Activated B cell treated with CpG ODN at 0.5 μM for 24 hours (primary cell): ENCODE measurements around the gene PHACTR1. TPM values are rescaled to one million over a fixed set of nuclear protein-coding genes. Genes with fewer than 3 reads are reported as not detected.

Experiments used
- ATAC-seq: fragments of 200-7000 bp; cut with Tn5 transposase; one replicate; pipeline ENCODE4 v1.10.0; 2021; ENCODE audit warnings: low read depth, mild to moderate bottlenecking, moderate library complexity
- CTCF ChIA-PET: fragments of 350-600 bp; sonication (Branson Sonifier 250); formaldehyde crosslinking; loops from one replicate; lab custom pipeline; 2021; ENCODE audit warnings: antibody characterized with exemption; lab: Charles Lee
- POLR2A ChIA-PET: fragments of 350-600 bp; sonication (Branson Sonifier 250); formaldehyde crosslinking; loops from one replicate; lab custom pipeline; 2021; ENCODE audit warnings: antibody characterized with exemption; lab: Charles Lee
- DNase-seq: peaks from one replicate; pipeline ENCODE4 v3.0.0; 2022
- H3K27ac Mint-ChIP-seq: one replicate; pipeline ENCODE4 v1.8.0; 2020; ENCODE audit warnings: mixed read lengths
- H3K27me3 Mint-ChIP-seq: one replicate; pipeline ENCODE4 v1.8.0; 2021; ENCODE audit warnings: mixed read lengths
- H3K36me3 Mint-ChIP-seq: one replicate; pipeline ENCODE4 v1.8.0; 2021; ENCODE audit warnings: low read depth, mixed read lengths
- H3K4me1 Mint-ChIP-seq: one replicate; pipeline ENCODE4 v1.8.0; 2021; ENCODE audit warnings: mixed read lengths
- H3K4me3 Mint-ChIP-seq: one replicate; pipeline ENCODE4 v1.8.0; 2020; ENCODE audit warnings: mild to moderate bottlenecking, mixed read lengths
- H3K9me3 Mint-ChIP-seq: one replicate; pipeline ENCODE4 v1.8.0; 2020; ENCODE audit warnings: mixed read lengths
- CTCF ChIP-seq: fragments of 200-600 bp; IDR thresholded peaks from one replicate; pipeline ENCODE4 v1.8.0; 2022; ENCODE audit warnings: antibody characterized with exemption, mild to moderate bottlenecking
- intact Hi-C: fragments of 100-400 bp; cut with micrococcal nuclease; formaldehyde crosslinking; loops from one replicate; pipeline ENCODE4 v1.15.1; 2024
- total RNA-seq: library from RNA; stranded (reverse); gene quantifications from 2 replicates; pipeline ENCODE4 v1.2.3, GENCODE V29; 2022

Gene PHACTR1
- total RNA-seq, 1 donor from 2014 or later: 115 TPM

- intact Hi-C loops: loop anchor here (10.0 kb wide), 1 partner anchor 819 kb away; no protein-coding TSS in a partner anchor
- no peak for TF ChIP-seq CTCF
- peaks cover 78% of the 10 kb centered on the region for H3K4me1 Mint-ChIP-seq
- H3K36me3 Mint-ChIP-seq: peaks cover 68% of the 10 kb centered on the region
- no peaks in the 10 kb centered on the region for H3K9me3 Mint-ChIP-seq
- CTCF ChIA-PET: interaction anchor here (1.3 to 2.5 kb wide), 5 partner anchors 12 to 80 kb away, joined by 3 to 23 read pairs (median 3); no protein-coding TSS in a partner anchor
- peak overlapping the region; percentile 95 for H3K4me3 Mint-ChIP-seq
- peak overlapping the region; percentile 96 for H3K27ac Mint-ChIP-seq
- ATAC-seq: no peak
- POLR2A ChIA-PET: interaction anchor here (0.6 to 7.3 kb wide), 12 partner anchors 11 to 339 kb away, joined by 3 to 101 read pairs (median 13); partner anchors contain the start of genes NOL7, SIRT5 and TBC1D7
- DNase-seq: no peak
- H3K27me3 Mint-ChIP-seq: no peaks in the 10 kb centered on the region
These were observed 558.9 kb downstream of the PHACTR1 start for GRCh38 chr6:13275435-13275989.

DNA sequence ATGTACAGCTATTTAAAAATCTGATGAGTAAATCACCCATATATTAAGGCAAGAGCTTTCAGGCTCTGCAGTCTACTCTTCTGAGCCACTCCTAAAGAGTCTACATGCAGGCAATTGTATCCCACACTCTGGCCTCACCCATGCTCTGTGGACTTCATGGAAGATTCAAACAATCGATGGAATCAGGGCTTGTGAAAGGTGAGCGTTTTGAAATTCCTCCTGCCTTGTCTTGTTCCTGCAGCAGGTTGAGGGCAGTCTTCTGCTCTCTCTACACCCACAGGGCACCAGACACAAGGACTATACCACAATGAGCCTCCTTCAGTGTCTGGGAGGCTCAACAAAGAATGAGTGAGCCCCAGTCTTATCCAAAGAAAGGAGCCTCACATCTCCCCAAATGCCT is 560.7 kb downstream of the PHACTR1 start:
- H3K27me3 Mint-ChIP-seq: no peaks in the 10 kb centered on the region
- H3K4me1 Mint-ChIP-seq: peaks cover 74% of the 10 kb centered on the region
- H3K27ac Mint-ChIP-seq: peak overlapping the region; percentile 77
- TF ChIP-seq CTCF: no peak
- H3K36me3 Mint-ChIP-seq: peaks cover 82% of the 10 kb centered on the region
- H3K4me3 Mint-ChIP-seq: peak overlapping the region; percentile 58
- ATAC-seq (no peak), DNase-seq (no peak)
- intact Hi-C loops: loop anchor here (10.0 kb wide), 1 partner anchor 818 kb away; no protein-coding TSS in a partner anchor
- no peaks in the 10 kb centered on the region for H3K9me3 Mint-ChIP-seq
- CTCF ChIA-PET: interaction anchor here (0.9 to 4.3 kb wide), 6 partner anchors 18 to 364 kb away, joined by 3 to 57 read pairs (median 6); no protein-coding TSS in a partner anchor
- POLR2A ChIA-PET: interaction anchor here (0.6 to 5.0 kb wide), 6 partner anchors 16 to 366 kb away, joined by 3 to 67 read pairs (median 4); partner anchors contain the start of gene TBC1D7

GRCh38 chr6:13278164-13278563 is 561.6 kb downstream of the PHACTR1 start:
- Mint-ChIP-seq H3K36me3 (peaks cover 79% of the 10 kb centered on the region), H3K27me3 (no peaks in the 10 kb centered on the region), H3K27ac (peak overlapping the region; percentile 77), H3K9me3 (no peaks in the 10 kb centered on the region), H3K4me3 (peak overlapping the region; percentile 58), H3K4me1 (peaks cover 76% of the 10 kb centered on the region)
- POLR2A ChIA-PET: interaction anchor here (0.5 to 4.2 kb wide), 9 partner anchors 14 to 367 kb away, joined by 3 to 20 read pairs (median 3); partner anchors contain the start of gene TBC1D7
- CTCF ChIA-PET: interaction anchor here (0.5 to 4.3 kb wide), 17 partner anchors 9 to 367 kb away, joined by 3 to 57 read pairs (median 5); partner anchors contain the start of gene TBC1D7
- no peak for TF ChIP-seq CTCF
- ATAC-seq (peak; percentile 26), DNase-seq (no peak)
- intact Hi-C loops: loop anchor here (1.0 to 10.0 kb wide), 3 partner anchors 83 to 817 kb away; no protein-coding TSS in a partner anchor

DNA sequence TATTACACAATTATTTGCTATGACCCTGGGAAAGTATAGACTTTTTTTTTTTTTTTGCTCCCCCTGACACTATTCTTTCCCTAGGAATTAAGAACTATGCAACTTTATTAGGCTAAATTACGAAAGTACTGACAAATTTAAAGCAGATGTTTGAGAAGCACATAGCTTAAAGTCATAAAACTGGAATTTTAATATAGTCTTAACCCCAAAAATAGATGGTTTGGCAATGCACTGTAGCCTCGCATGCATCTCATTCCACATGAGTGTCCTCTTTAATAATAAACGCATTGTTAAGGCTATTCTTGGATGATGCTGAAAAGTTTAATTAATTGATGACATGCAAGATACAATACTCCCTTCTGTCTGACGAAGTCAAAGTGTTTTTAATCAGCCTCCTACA is 562.4 kb downstream of the PHACTR1 start:
- Mint-ChIP-seq H3K9me3 (no peaks in the 10 kb centered on the region), H3K36me3 (peaks cover 81% of the 10 kb centered on the region), H3K4me1 (peaks cover 82% of the 10 kb centered on the region), H3K4me3 (no peak overlapping the region), H3K27ac (no peak overlapping the region), H3K27me3 (no peaks in the 10 kb centered on the region)
- ChIA-PET CTCF (interaction anchor here (0.9 to 4.3 kb wide), 11 partner anchors 10 to 368 kb away, joined by 3 to 57 read pairs (median 6); partner anchors contain the start of gene TBC1D7), POLR2A (interaction anchor here (0.7 to 4.2 kb wide), 6 partner anchors 14 to 85 kb away, joined by 3 to 20 read pairs (median 5); partner anchors contain the start of gene TBC1D7)
- no peak for DNase-seq
- intact Hi-C loops: loop anchor here (1.0 to 10.0 kb wide), 3 partner anchors 84 to 816 kb away; no protein-coding TSS in a partner anchor
- no peak for ATAC-seq
- no peak for TF ChIP-seq CTCF

GRCh38 chr6:13280254-13280653 is 563.7 kb downstream of the PHACTR1 start:
- peaks cover 82% of the 10 kb centered on the region for H3K4me1 Mint-ChIP-seq
- no peak for DNase-seq
- POLR2A ChIA-PET: interaction anchor here (0.7 to 4.2 kb wide), 2 partner anchors 22 to 48 kb away, joined by 3 to 20 read pairs; partner anchors contain the start of gene TBC1D7

More at GRCh38 chr6:13280254-13280653, 563.7 kb downstream of the PHACTR1 start:
- CTCF ChIA-PET: interaction anchor here (4.3 kb wide), 1 partner anchor 85 kb away, joined by 57 read pairs; no protein-coding TSS in a partner anchor
- Mint-ChIP-seq H3K27ac (peak overlapping the region; percentile 61), H3K9me3 (no peaks in the 10 kb centered on the region), H3K4me3 (no peak overlapping the region), H3K36me3 (peaks cover 89% of the 10 kb centered on the region), H3K27me3 (no peaks in the 10 kb centered on the region)
- no peak for TF ChIP-seq CTCF
- ATAC-seq: peak; percentile 58
- intact Hi-C loops: no loop called here
